ENCODE data around the gene EMP2. TPM values are rescaled to one million over a fixed set of nuclear protein-coding genes. Genes with fewer than 3 reads are reported as not detected.

EMP2 gene
- polyA plus RNA-seq, 2 of the 4 experiments (the other 2 are of a cell fraction): 14.2 to 21.4 TPM

- ChIA-PET POLR2A (interaction anchor here (0.5 kb wide), 1 partner anchor 12 kb away, joined by 3 read pairs; no protein-coding TSS in a partner anchor), CTCF (no interaction called here)
- no peak overlapping the region for H3K4me2 ChIP-seq
- peak overlapping the region in 1 of 2 experiments; percentile 34; a peak in 3 of 6 replicates for H3K27ac ChIP-seq
- peaks cover 9% of the 10 kb centered on the region; the same call in 2 of the 3 replicates for H3K4me1 ChIP-seq
- H3K9me3 ChIP-seq: no peaks in the 10 kb centered on the region
- FAIRE-seq (no peak), ATAC-seq (peak; percentile 47 to 70; a peak in 5 of 6 replicates), DNase-seq (ENCODE audit: low read depth in 1 of 2, low spot score in 1 of 2) (peak in 1 of 2 experiments; percentile 29)
- WGBS (ENCODE audit: missing lambda C conversion rate): 52% methylated on average over 10 of the region's 14 CpGs
- no peak for TF ChIP-seq NPAS2 (CRISPR knock-in tag; IDR thresholded peaks at IDR 0.05; ENCODE audit: borderline replicate concordance)
- H3K4me3 ChIP-seq: no peak overlapping the region
Observed at GRCh38 chr16:10616756-10617640, 36.6 kb upstream of the EMP2 start.

GRCh38 chr16:10616419-10616755 is 36.0 kb upstream of the EMP2 start:
- Histone ChIP-seq H3K9me3 (no peaks in the 10 kb centered on the region), H3K4me2 (no peak overlapping the region), H3K4me3 (no peak overlapping the region), H3K4me1 (peaks cover 9% of the 10 kb centered on the region; the same call in 2 of the 3 replicates), H3K27ac (peak overlapping the region in 1 of 2 experiments; percentile 34; a peak in 2 of 6 replicates)
- ChIA-PET CTCF (no interaction called here), POLR2A (no interaction called here)
- WGBS (ENCODE audit: missing lambda C conversion rate): 71% methylated on average over 6 of the region's 6 CpGs
- TF ChIP-seq CHD4 (IDR thresholded peaks at IDR 0.05; ENCODE audit: borderline replicate concordance) (no peak), RAD21 (conservative IDR thresholded peaks at IDR 0.05 in 1 of 2, IDR thresholded peaks at IDR 0.05 in 1 of 2) (no peak), ZNF302 (CRISPR knock-in tag; IDR thresholded peaks at IDR 0.05) (no peak), NFE2L2 (conservative IDR thresholded peaks at IDR 0.05; ENCODE audit: low read length) (no peak), CHD2 (IDR thresholded peaks at IDR 0.05; ENCODE audit: low read length, partially characterized antibody) (no peak), HOXB13 (CRISPR knock-in tag; IDR thresholded peaks at IDR 0.05; ENCODE audit: low read depth) (no peak), POLR2A (IDR thresholded peaks at IDR 0.05; ENCODE audit: low read length) (no peak), HDAC2 (IDR thresholded peaks at IDR 0.05) (no peak), KDM1A (IDR thresholded peaks at IDR 0.05; ENCODE audit: low read depth) (no peak), ZC3H11A (IDR thresholded peaks at IDR 0.05) (no peak), EP300 (IDR thresholded peaks at IDR 0.05) (no peak), FOSL2 (IDR thresholded peaks at IDR 0.05) (no peak), FOSL2 (CRISPR knock-in tag; IDR thresholded peaks at IDR 0.05) (no peak), PHF8 (IDR thresholded peaks at IDR 0.05; ENCODE audit: borderline replicate concordance, low read depth) (no peak), GATA3 (IDR thresholded peaks at IDR 0.05; ENCODE audit: borderline replicate concordance) (no peak), KDM5A (IDR thresholded peaks at IDR 0.05) (no peak), TFCP2L1 (CRISPR knock-in tag; IDR thresholded peaks at IDR 0.05) (no peak)
- TF ChIP-seq, protein P1, sequence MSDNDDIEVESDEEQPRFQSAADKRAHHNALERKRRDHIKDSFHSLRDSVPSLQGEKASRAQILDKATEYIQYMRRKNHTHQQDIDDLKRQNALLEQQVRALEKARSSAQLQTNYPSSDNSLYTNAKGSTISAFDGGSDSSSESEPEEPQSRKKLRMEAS (IDR thresholded peaks at IDR 0.05): no peak
- TF ChIP-seq, protein P2, sequence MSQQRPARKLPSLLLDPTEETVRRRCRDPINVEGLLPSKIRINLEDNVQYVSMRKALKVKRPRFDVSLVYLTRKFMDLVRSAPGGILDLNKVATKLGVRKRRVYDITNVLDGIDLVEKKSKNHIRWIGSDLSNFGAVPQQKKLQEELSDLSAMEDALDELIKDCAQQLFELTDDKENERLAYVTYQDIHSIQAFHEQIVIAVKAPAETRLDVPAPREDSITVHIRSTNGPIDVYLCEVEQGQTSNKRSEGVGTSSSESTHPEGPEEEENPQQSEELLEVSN (IDR thresholded peaks at IDR 0.05; ENCODE audit: borderline replicate concordance, low read depth): no peak
- TF ChIP-seq, protein P3, sequence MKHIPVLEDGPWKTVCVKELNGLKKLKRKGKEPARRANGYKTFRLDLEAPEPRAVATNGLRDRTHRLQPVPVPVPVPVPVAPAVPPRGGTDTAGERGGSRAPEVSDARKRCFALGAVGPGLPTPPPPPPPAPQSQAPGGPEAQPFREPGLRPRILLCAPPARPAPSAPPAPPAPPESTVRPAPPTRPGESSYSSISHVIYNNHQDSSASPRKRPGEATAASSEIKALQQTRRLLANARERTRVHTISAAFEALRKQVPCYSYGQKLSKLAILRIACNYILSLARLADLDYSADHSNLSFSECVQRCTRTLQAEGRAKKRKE (CRISPR knock-in tag; IDR thresholded peaks at IDR 0.05; ENCODE audit: low read depth): no peak
- no peak for DNase-seq (ENCODE audit: low read depth in 1 of 2, low spot score in 1 of 2)
- no peak for FAIRE-seq
- no peak for ATAC-seq

DNA sequence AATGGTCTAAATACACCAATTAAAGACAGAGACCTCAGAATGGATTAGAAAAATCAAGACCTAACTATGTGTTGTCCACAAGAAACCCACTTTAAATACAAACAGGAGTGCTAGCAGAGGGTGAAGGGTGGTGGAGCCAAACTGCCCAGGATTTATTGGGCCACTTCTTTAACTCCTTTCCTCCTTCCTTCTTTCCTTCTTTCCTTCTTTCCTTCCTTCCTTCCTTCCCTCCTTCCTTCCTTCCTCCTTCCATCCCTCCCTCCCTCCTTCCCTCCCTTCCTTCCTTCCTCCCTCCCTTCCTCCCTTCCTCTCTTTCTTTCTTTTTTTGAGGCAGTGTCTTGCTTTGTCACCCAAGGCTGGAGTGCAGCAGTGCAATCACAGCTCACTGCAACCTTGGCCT is 34.3 kb upstream of the EMP2 start:
- TF ChIP-seq, protein P1 (IDR thresholded peaks at IDR 0.05): no peak
- TF ChIP-seq HEYL (CRISPR knock-in tag; IDR thresholded peaks at IDR 0.05) (no peak), EP300 (IDR thresholded peaks at IDR 0.05) (no peak), HOXA7 (CRISPR knock-in tag; IDR thresholded peaks at IDR 0.05) (no peak), ZC3H11A (IDR thresholded peaks at IDR 0.05) (no peak), USF2 (IDR thresholded peaks at IDR 0.05) (no peak), JUN (IDR thresholded peaks at IDR 0.05) (no peak), TP53 (CRISPR knock-in tag; IDR thresholded peaks at IDR 0.05) (no peak), FOXS1 (CRISPR knock-in tag; IDR thresholded peaks at IDR 0.05) (no peak), RCOR1 (IDR thresholded peaks at IDR 0.05; ENCODE audit: low read depth, low read length) (no peak), CBX8 (IDR thresholded peaks at IDR 0.05) (no peak), ESRRA (IDR thresholded peaks at IDR 0.05; ENCODE audit: borderline replicate concordance, low read length) (no peak), MAFK (IDR thresholded peaks at IDR 0.05; ENCODE audit: partially characterized antibody) (no peak), RARB (CRISPR knock-in tag; IDR thresholded peaks at IDR 0.05) (no peak)
- TF ChIP-seq, protein P2 (IDR thresholded peaks at IDR 0.05; ENCODE audit: borderline replicate concordance, low read depth): no peak
- no peak for ATAC-seq
- H3K4me3 ChIP-seq: no peak overlapping the region
- ChIA-PET CTCF (no interaction called here), POLR2A (no interaction called here)
- H3K4me1 ChIP-seq: peaks cover 19% of the 10 kb centered on the region; the same call in 2 of the 3 replicates
- no peak overlapping the region for H3K27ac ChIP-seq
- H3K4me2 ChIP-seq: no peak overlapping the region
- FAIRE-seq: no peak
- DNase-seq (ENCODE audit: low read depth in 1 of 2, low spot score in 1 of 2): no peak
- H3K9me3 ChIP-seq: no peaks in the 10 kb centered on the region

Data from A549 (cell line).